Measurements from ENCODE around the gene DDX47.

Gene DDX47

DNA sequence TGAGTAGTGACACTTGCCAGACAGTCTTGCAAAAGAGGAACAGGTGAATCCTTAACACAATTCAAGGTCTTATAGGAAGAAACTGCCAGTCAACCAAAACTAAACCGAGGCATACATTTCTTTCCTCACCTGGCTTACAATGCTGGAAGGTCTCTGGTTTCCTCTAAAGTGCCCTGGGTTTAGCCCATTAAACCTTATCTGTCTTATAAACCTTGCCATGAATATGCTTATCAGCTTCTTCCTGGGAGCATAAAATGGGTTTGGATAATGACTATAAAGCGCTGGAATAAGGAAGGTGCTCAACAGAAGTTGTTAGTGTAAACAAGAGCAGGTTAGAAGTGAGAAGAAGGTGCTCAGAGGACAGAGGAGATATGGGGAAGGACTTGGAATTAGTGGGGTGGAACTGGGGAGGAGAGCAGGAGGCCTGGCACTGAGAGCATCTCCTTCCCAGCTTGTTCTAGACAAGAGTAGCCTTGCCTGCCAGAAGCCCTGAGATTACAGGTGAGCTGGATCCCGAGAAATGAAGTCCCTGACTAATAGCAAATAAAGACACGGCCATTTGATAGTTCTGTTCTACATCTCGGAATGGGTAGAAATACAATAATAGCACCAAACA, 64.1 kb downstream of the DDX47 start:
- DNase-seq = no peak

DNA sequence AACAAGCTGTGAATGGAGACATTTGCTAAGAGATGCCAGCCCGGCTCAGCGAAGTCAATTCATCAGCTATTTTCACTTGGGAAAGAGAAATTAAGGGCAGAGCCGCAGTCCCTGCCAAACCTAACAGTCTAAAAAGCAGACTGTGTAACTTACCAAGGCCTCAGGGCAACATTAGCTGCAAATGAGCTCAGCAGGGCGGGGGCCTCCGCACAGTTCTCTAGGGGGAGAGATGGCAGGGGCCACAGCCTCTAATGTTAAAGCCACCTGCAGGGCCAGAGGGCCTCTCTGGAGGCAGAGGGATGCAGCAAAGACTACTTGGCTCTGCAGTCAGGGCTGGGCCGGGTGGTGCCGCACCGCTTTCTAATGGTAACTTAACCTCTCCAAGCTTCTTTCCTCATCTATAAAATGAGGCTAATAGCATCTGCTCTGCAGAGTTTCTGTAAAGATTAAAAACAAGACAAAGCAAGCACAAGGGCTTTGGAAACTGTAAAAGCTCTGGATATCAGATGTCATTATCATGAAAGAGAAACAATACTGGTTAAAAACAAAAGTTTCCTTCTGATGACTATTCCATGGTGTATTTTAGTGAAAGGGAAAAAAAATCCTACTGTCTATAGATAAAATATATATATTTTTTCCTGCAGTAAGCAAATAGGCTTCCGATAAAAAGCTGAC, 64.8 kb downstream of the DDX47 start:
- no peak for DNase-seq
